ENCODE measurements around the gene RHBDD1.

The RHBDD1 gene

DNA sequence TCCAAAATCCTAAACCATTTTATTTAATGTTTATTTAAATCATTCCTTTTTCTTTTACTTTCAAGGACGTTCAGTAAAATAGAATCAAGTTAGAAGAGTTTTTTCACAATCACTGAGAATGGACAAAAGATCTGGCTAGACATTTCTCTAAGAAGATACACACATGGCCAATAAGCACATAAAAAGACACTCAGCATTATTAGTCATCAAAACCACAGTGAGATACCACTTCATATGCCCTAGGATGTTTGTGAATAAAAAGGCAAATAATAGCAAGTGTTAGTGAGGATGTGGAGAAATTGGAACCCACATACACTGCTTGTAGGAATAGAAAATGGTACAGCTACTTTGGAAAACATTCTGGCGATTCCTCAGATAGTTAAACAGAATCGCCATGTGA lies 76.1 kb downstream of the RHBDD1 start:
- Histone ChIP-seq H3K36me3 (ENCODE audit: control insufficient read depth, insufficient read depth, low read length) (no peaks in the 10 kb centered on the region), H3K9me3 (ENCODE audit: control insufficient read depth, low read length) (no peaks in the 10 kb centered on the region), H3K9ac (no peak overlapping the region), H3K4me1 (no peaks in the 10 kb centered on the region), H3K79me2 (no peaks in the 10 kb centered on the region), H2AFZ (no peak overlapping the region), H3K4me3 (ENCODE audit: low read depth, low read length) (no peak overlapping the region), H3K27me3 (ENCODE audit: control insufficient read depth, insufficient read depth, low read length) (no peaks in the 10 kb centered on the region), H3K4me2 (ENCODE audit: low read length) (no peak overlapping the region), H3K27ac (no peak overlapping the region)
- TF ChIP-seq, protein P1, sequence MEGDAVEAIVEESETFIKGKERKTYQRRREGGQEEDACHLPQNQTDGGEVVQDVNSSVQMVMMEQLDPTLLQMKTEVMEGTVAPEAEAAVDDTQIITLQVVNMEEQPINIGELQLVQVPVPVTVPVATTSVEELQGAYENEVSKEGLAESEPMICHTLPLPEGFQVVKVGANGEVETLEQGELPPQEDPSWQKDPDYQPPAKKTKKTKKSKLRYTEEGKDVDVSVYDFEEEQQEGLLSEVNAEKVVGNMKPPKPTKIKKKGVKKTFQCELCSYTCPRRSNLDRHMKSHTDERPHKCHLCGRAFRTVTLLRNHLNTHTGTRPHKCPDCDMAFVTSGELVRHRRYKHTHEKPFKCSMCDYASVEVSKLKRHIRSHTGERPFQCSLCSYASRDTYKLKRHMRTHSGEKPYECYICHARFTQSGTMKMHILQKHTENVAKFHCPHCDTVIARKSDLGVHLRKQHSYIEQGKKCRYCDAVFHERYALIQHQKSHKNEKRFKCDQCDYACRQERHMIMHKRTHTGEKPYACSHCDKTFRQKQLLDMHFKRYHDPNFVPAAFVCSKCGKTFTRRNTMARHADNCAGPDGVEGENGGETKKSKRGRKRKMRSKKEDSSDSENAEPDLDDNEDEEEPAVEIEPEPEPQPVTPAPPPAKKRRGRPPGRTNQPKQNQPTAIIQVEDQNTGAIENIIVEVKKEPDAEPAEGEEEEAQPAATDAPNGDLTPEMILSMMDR (IDR thresholded peaks at IDR 0.05), result no peak

GRCh38 chr2:226913641-226914040 lies 77.8 kb downstream of the RHBDD1 start:
- no peak overlapping the region for H2AFZ ChIP-seq
- no peak overlapping the region for H3K4me2 ChIP-seq (ENCODE audit: low read length)
- H3K4me3 ChIP-seq (ENCODE audit: low read depth, low read length), result no peak overlapping the region
- TF ChIP-seq, protein P1 (IDR thresholded peaks at IDR 0.05), result no peak
- no peaks in the 10 kb centered on the region for H3K36me3 ChIP-seq (ENCODE audit: control insufficient read depth, insufficient read depth, low read length)
- H3K27me3 ChIP-seq (ENCODE audit: control insufficient read depth, insufficient read depth, low read length), result no peaks in the 10 kb centered on the region
- no peaks in the 10 kb centered on the region for H3K4me1 ChIP-seq
- H3K9me3 ChIP-seq (ENCODE audit: control insufficient read depth, low read length), result no peaks in the 10 kb centered on the region
- no peak overlapping the region for H3K9ac ChIP-seq
- H3K27ac ChIP-seq, result no peak overlapping the region
- H3K79me2 ChIP-seq, result no peaks in the 10 kb centered on the region

- Histone ChIP-seq H3K27me3 (ENCODE audit: control insufficient read depth, insufficient read depth, low read length) (no peaks in the 10 kb centered on the region), H2AFZ (no peak overlapping the region), H3K4me3 (ENCODE audit: low read depth, low read length) (no peak overlapping the region), H3K9me3 (ENCODE audit: control insufficient read depth, low read length) (no peaks in the 10 kb centered on the region), H3K36me3 (ENCODE audit: control insufficient read depth, insufficient read depth, low read length) (no peaks in the 10 kb centered on the region), H3K79me2 (peaks cover 2% of the 10 kb centered on the region), H3K9ac (no peak overlapping the region), H3K27ac (no peak overlapping the region), H3K4me1 (no peaks in the 10 kb centered on the region), H3K4me2 (ENCODE audit: low read length) (no peak overlapping the region)
- TF ChIP-seq, protein P1 (IDR thresholded peaks at IDR 0.05), result no peak
These were observed 80.0 kb downstream of the RHBDD1 start for GRCh38 chr2:226915846-226916360.

DNA sequence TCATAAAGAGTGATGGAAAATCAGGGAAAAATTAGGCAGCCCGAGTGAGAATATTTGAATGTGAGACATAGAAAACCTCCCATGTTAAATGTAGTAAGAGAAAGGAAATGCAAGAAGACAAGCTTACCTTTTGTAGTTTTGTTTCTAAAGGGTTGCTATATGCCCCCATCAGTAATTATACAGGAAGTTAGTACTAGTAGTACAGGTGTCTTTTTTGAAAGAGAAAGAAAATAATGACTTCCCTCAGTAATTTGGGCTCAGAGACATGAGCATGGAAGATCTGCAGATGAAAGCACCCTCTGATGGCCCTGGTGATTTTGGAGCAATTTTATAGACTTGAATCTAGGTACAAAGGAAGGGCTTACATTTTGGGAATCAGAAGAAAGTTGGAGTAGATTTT lies 80.8 kb downstream of the RHBDD1 start:
- no peak overlapping the region for H2AFZ ChIP-seq
- no peaks in the 10 kb centered on the region for H3K27me3 ChIP-seq (ENCODE audit: control insufficient read depth, insufficient read depth, low read length)
- H3K79me2 ChIP-seq, result peaks cover 2% of the 10 kb centered on the region
- H3K36me3 ChIP-seq (ENCODE audit: control insufficient read depth, insufficient read depth, low read length), result no peaks in the 10 kb centered on the region
- no peak overlapping the region for H3K9ac ChIP-seq
- no peak overlapping the region for H3K4me2 ChIP-seq (ENCODE audit: low read length)
- H3K9me3 ChIP-seq (ENCODE audit: control insufficient read depth, low read length), result no peaks in the 10 kb centered on the region
- H3K4me3 ChIP-seq (ENCODE audit: low read depth, low read length), result no peak overlapping the region
- H3K4me1 ChIP-seq, result no peaks in the 10 kb centered on the region
- H3K27ac ChIP-seq, result no peak overlapping the region
- TF ChIP-seq, protein P1 (IDR thresholded peaks at IDR 0.05), result no peak

DNA sequence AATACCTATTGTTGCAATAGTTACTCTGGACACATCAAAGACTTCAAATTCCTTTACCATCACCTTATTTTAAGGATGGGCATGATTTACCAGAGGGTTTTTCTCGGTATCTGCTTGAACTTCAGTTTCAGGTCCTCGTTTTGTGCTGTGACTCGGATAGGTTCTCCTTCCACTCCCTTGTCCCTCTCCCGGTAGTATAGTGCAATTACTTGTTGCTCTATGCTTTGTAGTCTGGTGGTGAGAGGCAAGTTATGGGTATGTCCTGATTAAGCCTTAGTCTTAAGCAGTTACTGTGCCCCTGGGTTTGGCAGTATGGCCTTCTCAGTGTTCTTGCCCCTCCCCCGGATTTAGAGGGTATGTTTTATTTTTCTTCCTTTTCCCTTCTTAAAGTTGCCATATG lies 96.6 kb downstream of the RHBDD1 start:
- Histone ChIP-seq H3K9ac (no peak overlapping the region), H3K4me1 (no peaks in the 10 kb centered on the region), H3K4me3 (ENCODE audit: low read depth, low read length) (no peak overlapping the region)

More for the DNA sequence above, 96.6 kb downstream of the RHBDD1 start:
- TF ChIP-seq, protein P1 (IDR thresholded peaks at IDR 0.05), result no peak
- no peak overlapping the region for H2AFZ ChIP-seq
- H3K36me3 ChIP-seq (ENCODE audit: control insufficient read depth, insufficient read depth, low read length), result no peaks in the 10 kb centered on the region
- no peak overlapping the region for H3K27ac ChIP-seq
- no peak overlapping the region for H3K4me2 ChIP-seq (ENCODE audit: low read length)
- no peaks in the 10 kb centered on the region for H3K27me3 ChIP-seq (ENCODE audit: control insufficient read depth, insufficient read depth, low read length)
- no peaks in the 10 kb centered on the region for H3K9me3 ChIP-seq (ENCODE audit: control insufficient read depth, low read length)
- no peaks in the 10 kb centered on the region for H3K79me2 ChIP-seq
